Mucosa of descending colon (tissue), 3 donors: ENCODE measurements around the gene NAT14. TPM values are rescaled to one million over a fixed set of nuclear protein-coding genes. Genes with fewer than 3 reads are reported as not detected.

Experiments
- ATAC-seq: fragments of 200-7000 bp; cut with Tn5 transposase; one replicate; pipeline ENCODE4 v1.9.1; 2020; ENCODE audit warnings: mild to moderate bottlenecking, moderate library complexity
- DNase-seq, 3 donors: peaks; one replicate each; pipeline ENCODE4 v3.0.0-alpha.2; 2020
- H3K36me3 ChIP-seq: fragments of 200-600 bp; one replicate; pipeline ENCODE4 v1.8.0; 2021; ENCODE audit warnings: low read depth, mild to moderate bottlenecking
- H3K4me1 ChIP-seq: fragments of 200-600 bp; one replicate; pipeline ENCODE4 v1.8.0; 2021; ENCODE audit warnings: low read depth, mild to moderate bottlenecking
- H3K4me3 ChIP-seq: fragments of 200-600 bp; one replicate; pipeline ENCODE4 v1.8.0; 2021; ENCODE audit warnings: mild to moderate bottlenecking
- H3K9me3 ChIP-seq: fragments of 200-600 bp; one replicate; pipeline ENCODE4 v1.8.0; 2021; ENCODE audit warnings: mild to moderate bottlenecking
- intact Hi-C, 2 donors: fragments of 100-400 bp; cut with DNase I in 1 of 2; cut with micrococcal nuclease in 1 of 2; formaldehyde crosslinking; loops; one replicate each; pipeline versions ENCODE4 v1.11.0 to v1.11.1; 2022; cut with DNase I, micrococcal nuclease
- total RNA-seq, 3 donors: library from RNA; stranded (reverse); fragmentation: NEBNext Ultra II Directional in 2 of 3; extraction: Animal tissue kit (Norgen Biotek cat#: 25700) in 2 of 3; gene quantifications; one replicate each; pipeline versions ENCODE4 v1.2.1 to v1.2.4, GENCODE V29; 2021 to 2023
- TF ChIP-seq, protein P1 (sequence below): fragments of 200-600 bp; IDR thresholded peaks from one replicate; pipeline ENCODE4 v1.8.0; 2022; ENCODE audit warnings: antibody characterized with exemption, mild to moderate bottlenecking
- donor health status: DM: no; HTN: no; CAD: no; lungs with moderate emphysema.
- donor health status: DM: no; HTN: no; CAD: no.
- donor health status: DM: no; HTN: yes; CAD: no.

The NAT14 gene
- total RNA-seq, 3 donors from 2014 or later = 3.9 to 21.7 (median 5.5) TPM

DNA sequence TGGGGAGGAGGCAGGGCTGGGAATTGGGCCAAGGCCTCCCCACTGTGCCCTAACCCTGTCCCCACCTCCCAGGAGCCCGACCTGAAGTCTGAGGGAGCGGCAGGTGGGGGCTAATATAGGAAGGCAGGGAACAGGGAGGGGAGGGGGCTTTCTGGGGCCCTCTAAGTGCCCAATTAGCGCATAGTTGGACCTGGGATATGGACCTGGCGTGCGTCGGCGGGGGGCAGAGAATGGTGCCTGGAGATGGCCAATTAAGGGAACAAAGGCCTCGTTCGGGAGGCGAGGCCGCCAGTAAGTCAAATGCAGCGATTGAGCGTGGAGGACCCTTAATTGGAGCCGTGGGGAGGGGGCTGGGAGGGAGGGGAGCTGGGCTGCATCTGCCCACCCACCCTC lies 20.3 kb upstream of the NAT14 start, which contains the start of gene C19orf85:
TSS of gene C19orf85 (minus strand) at position 90 of the 393 bp plus-strand sequence. CDS start 197 bp downstream, outside the sequence.
- peaks cover 4% of the 10 kb centered on the region for H3K36me3 ChIP-seq
- DNase-seq = no peak
- H3K4me1 ChIP-seq = peaks cover 15% of the 10 kb centered on the region
- no peaks in the 10 kb centered on the region for H3K9me3 ChIP-seq
- TF ChIP-seq, protein P1, sequence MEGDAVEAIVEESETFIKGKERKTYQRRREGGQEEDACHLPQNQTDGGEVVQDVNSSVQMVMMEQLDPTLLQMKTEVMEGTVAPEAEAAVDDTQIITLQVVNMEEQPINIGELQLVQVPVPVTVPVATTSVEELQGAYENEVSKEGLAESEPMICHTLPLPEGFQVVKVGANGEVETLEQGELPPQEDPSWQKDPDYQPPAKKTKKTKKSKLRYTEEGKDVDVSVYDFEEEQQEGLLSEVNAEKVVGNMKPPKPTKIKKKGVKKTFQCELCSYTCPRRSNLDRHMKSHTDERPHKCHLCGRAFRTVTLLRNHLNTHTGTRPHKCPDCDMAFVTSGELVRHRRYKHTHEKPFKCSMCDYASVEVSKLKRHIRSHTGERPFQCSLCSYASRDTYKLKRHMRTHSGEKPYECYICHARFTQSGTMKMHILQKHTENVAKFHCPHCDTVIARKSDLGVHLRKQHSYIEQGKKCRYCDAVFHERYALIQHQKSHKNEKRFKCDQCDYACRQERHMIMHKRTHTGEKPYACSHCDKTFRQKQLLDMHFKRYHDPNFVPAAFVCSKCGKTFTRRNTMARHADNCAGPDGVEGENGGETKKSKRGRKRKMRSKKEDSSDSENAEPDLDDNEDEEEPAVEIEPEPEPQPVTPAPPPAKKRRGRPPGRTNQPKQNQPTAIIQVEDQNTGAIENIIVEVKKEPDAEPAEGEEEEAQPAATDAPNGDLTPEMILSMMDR = no peak
- ATAC-seq = no peak
- no peak within 1 kb of the TSS for H3K4me3 ChIP-seq
- intact Hi-C loops = no loop called here

DNA sequence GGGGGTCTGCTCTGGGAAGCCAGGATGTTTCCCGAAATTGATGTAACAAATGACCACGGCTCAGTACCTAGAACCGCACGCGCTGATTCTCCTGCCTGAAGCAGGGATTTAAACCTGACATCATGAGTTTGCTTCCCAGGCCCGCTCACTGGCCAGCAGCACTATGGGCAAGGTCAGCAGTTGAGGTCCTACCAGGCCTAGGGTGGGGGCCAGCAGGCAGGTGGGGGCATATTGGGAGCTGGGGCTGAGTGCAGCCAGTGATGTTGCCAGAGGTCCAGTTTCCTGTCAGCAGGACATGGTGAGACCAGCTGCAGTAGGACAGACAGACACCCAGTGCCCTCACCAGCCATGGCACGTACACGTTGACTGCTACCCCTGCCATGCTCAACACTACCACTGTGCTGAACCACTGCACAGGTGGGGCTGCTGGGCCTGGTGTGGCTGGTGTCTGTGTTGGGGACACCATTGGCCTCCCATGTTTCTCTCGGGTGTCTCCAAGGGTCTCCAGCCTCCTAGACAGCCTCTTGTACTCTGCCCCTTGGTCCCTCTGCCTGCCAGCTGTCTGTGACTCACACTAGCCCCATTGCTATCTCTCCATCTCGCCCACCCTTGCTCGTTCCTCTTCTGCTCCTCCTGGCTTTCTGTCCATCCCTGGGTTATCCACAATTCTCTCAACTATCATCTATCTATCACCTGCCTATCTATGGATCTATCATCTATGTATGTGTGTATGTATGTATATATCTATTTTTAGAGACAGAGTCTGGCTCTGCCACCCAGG lies 19.3 kb upstream of the NAT14 start:
- intact Hi-C loops = no loop called here
- no peak for ATAC-seq

DNA sequence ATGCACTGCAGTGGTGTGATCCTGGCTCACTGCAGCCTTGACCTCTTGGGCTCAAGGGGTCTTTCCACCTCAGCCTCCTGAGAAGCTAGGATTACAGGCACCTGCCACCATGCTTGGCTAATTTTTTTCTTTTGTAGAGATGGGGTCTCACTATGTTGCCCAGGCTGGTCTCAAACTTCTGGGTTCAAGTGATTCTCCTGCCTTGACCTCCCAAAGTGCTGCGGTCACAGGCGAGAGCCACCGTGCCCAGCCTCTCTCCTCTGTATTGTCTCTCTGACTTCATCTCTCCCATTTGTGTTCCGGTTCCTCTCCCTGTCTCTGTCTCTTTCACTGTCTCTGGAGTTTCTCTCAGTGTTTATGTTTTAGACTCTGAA lies 18.8 kb upstream of the NAT14 start:
- no peak for DNase-seq
- no peak overlapping the region for H3K4me3 ChIP-seq
- H3K9me3 ChIP-seq = no peaks in the 10 kb centered on the region
- peaks cover 4% of the 10 kb centered on the region for H3K36me3 ChIP-seq
- ATAC-seq = no peak
- intact Hi-C loops = no loop called here
- TF ChIP-seq, protein P1 = no peak
- H3K4me1 ChIP-seq = peaks cover 6% of the 10 kb centered on the region

More for the DNA sequence above, 19.3 kb upstream of the NAT14 start:
- Histone ChIP-seq H3K9me3 (no peaks in the 10 kb centered on the region), H3K4me1 (peaks cover 6% of the 10 kb centered on the region), H3K36me3 (peaks cover 4% of the 10 kb centered on the region), H3K4me3 (no peak overlapping the region)
- no peak for DNase-seq
- TF ChIP-seq, protein P1 = no peak

DNA sequence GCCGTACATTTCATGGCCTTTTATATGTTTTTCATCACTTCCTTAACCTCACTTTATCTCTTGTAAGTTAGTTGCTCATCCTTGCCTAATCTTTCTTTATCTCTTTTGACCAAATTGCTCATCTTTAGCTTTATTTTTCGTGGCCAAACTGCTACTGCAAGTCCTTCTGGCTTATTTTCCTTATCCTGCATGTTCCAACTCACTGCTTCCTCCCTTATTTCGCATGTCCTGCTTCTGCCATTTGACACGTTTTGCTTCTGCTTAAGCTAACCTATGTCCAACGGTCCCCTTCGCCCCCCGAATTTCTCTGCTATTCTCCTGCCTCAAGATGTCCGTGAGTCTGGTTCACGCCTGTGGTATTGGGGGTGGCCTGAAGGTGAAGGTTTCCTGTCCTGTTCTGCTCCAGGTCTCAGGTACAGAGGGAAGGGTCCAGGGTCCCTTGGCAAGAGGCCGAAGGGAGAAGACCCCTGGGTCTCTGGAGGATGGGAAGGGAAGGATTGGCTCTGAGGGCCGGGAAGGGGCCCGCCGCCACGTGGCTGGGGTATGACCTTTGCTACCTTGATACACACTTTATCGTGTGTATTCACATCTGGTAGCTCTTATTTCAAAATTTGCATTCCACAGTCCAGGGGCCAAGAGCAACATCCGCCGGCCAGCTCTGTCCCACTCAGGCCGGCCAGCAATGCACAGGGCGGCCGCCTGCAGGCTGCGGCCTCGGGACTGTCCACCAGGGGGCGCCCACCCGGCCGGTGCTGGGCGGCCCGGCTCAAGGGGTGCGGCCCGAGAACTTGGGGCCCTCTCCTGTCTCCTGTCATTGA lies 17.5 kb upstream of the NAT14 start:
- peak; percentile 91 for ATAC-seq
- Histone ChIP-seq H3K36me3 (no peaks in the 10 kb centered on the region), H3K9me3 (no peaks in the 10 kb centered on the region), H3K4me3 (no peak overlapping the region), H3K4me1 (peaks cover 6% of the 10 kb centered on the region)
- intact Hi-C loops = loop anchor here in 1 of 2 donors (2.0 kb wide), 1 partner anchor 37 kb away; no protein-coding TSS in a partner anchor
- DNase-seq = peak; percentile 67 to 83 (median 76)
- TF ChIP-seq, protein P1 = peak; percentile 97

DNA sequence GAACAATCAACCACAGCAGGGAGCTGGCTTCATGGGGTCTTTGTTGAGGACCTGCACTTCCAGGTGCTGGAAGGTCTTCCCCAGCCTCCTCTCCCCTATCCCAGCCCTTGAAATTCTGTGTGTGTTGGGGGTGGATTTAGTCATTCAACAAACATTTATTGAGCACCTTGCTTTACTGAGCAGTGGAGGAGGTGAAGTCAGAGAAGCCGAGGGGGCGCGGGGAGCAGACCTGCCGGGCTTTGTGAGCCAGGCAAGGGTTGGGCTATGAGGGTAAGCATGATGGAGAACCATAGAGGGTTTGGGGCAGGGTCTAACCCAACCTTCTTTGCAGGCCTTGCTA lies 17.0 kb upstream of the NAT14 start:
- Histone ChIP-seq H3K4me1 (peaks cover 6% of the 10 kb centered on the region), H3K36me3 (no peaks in the 10 kb centered on the region), H3K4me3 (no peak overlapping the region), H3K9me3 (no peaks in the 10 kb centered on the region)
- DNase-seq (no peak), ATAC-seq (no peak)
- TF ChIP-seq, protein P1 = no peak
- intact Hi-C loops = loop anchor here in 1 of 2 donors (2.0 kb wide), 1 partner anchor 37 kb away; no protein-coding TSS in a partner anchor
